Skin epidermis (tissue), 12 donors: ENCODE data around the gene COL4A6.
"Not testable (repeated sequence)": the region's sequence is repeated elsewhere in the genome, so short reads cannot be mapped to it uniquely, and the experiment has no call there.

Experiments used
- H3K27ac ChIP-seq, 21 experiments: fragments of 200-600 bp; sonication (generic) in 11 of 21; one replicate each; pipeline ENCODE4 v1.5.0; 2020; ENCODE audit warnings: mild to moderate bottlenecking in 3 of 21, inconsistent platforms in 2 of 21, moderate library complexity in 2 of 21
- H3K4me3 ChIP-seq, 7 experiments: fragments of 200-600 bp; sonication (generic) in 2 of 7; one replicate each; pipeline ENCODE4 v1.5.0; 2020; ENCODE audit warnings: inconsistent platforms in 2 of 7, mild to moderate bottlenecking in 2 of 7, moderate library complexity in 1 of 7

COL4A6 gene

GRCh38 chrX:108438110-108438623 is at the start of gene COL4A6:
Gene COL4A6, minus strand, starts transcription at chrX:108438422. Its CDS starts 226 bp downstream, at chrX:108438196.
- Histone ChIP-seq H3K27ac (peak within 1 kb of the TSS in 1 of 21 experiments; percentile 80), H3K4me3 (peak within 1 kb of the TSS in 5 of 7 experiments; percentile 16 to 49 (median 33))

GRCh38 chrX:108485960-108486359 is 47.7 kb upstream of the COL4A6 start:
- Histone ChIP-seq H3K4me3 (no peak overlapping the region), H3K27ac (no peak overlapping the region)

GRCh38 chrX:108484251-108484650 is 46.0 kb upstream of the COL4A6 start:
- Histone ChIP-seq H3K4me3 (no peak overlapping the region), H3K27ac (no peak overlapping the region)

GRCh38 chrX:108481528-108481927 is 43.3 kb upstream of the COL4A6 start:
- not testable (repeated sequence) for H3K4me3 ChIP-seq, H3K27ac ChIP-seq

GRCh38 chrX:108473979-108474378 is 35.8 kb upstream of the COL4A6 start:
- no peak overlapping the region for H3K27ac ChIP-seq

GRCh38 chrX:108468486-108468885 is 30.3 kb upstream of the COL4A6 start:
- no peak overlapping the region for H3K27ac ChIP-seq
- no peak overlapping the region for H3K4me3 ChIP-seq

More at GRCh38 chrX:108473979-108474378, 35.8 kb upstream of the COL4A6 start:
- no peak overlapping the region for H3K4me3 ChIP-seq

GRCh38 chrX:108464604-108465003 is 26.4 kb upstream of the COL4A6 start:
- Histone ChIP-seq H3K4me3 (no peak overlapping the region), H3K27ac (no peak overlapping the region)

- Histone ChIP-seq H3K27ac (no peak overlapping the region), H3K4me3 (no peak overlapping the region)
These were observed 18.8 kb upstream of the COL4A6 start for GRCh38 chrX:108456971-108457477.

- Histone ChIP-seq H3K27ac (no peak overlapping the region), H3K4me3 (no peak overlapping the region)
These were observed 15.6 kb upstream of the COL4A6 start for GRCh38 chrX:108453841-108454240.

GRCh38 chrX:108447303-108447702 is 9.1 kb upstream of the COL4A6 start:
- H3K4me3 ChIP-seq: no peak overlapping the region
- H3K27ac ChIP-seq: no peak overlapping the region

- Histone ChIP-seq H3K27ac (no peak overlapping the region), H3K4me3 (no peak overlapping the region)
These were observed 4.8 kb upstream of the COL4A6 start for GRCh38 chrX:108442901-108443464.

- Histone ChIP-seq H3K27ac (peak overlapping the region in 18 of 21 experiments; percentile 12 to 82 (median 45)), H3K4me3 (peak overlapping the region; percentile 16 to 49 (median 33))
These were observed 1.9 kb upstream of the COL4A6 start for GRCh38 chrX:108439961-108440696.

- H3K27ac ChIP-seq: peak within 1 kb of the TSS in 18 of 21 experiments; percentile 12 to 82 (median 45)
- peak within 1 kb of the TSS; percentile 16 to 49 (median 33) for H3K4me3 ChIP-seq
These were observed 1.3 kb upstream of the COL4A6 start, which contains the start of gene COL4A5 for GRCh38 chrX:108439426-108439942. Gene COL4A5, plus strand, starts transcription at chrX:108439838. Its CDS starts 288 bp downstream, at chrX:108440126.

- H3K4me3 ChIP-seq: peak overlapping the region in 5 of 7 experiments; percentile 4 to 34 (median 21)
- no peak overlapping the region for H3K27ac ChIP-seq
These were observed 693 bp downstream of the COL4A6 start for GRCh38 chrX:108437349-108438109.

GRCh38 chrX:108435261-108435660 is 3.0 kb downstream of the COL4A6 start:
- Histone ChIP-seq H3K27ac (no peak overlapping the region), H3K4me3 (no peak overlapping the region)

- no peak overlapping the region for H3K27ac ChIP-seq
- H3K4me3 ChIP-seq: no peak overlapping the region
These were observed 12.0 kb downstream of the COL4A6 start for GRCh38 chrX:108426262-108426661.

GRCh38 chrX:108420481-108420880 is 17.7 kb downstream of the COL4A6 start:
- H3K27ac ChIP-seq: no peak overlapping the region

GRCh38 chrX:108419401-108419800 is 18.8 kb downstream of the COL4A6 start:
- Histone ChIP-seq H3K4me3 (no peak overlapping the region), H3K27ac (no peak overlapping the region)

More at GRCh38 chrX:108420481-108420880, 17.7 kb downstream of the COL4A6 start:
- no peak overlapping the region for H3K4me3 ChIP-seq

- H3K4me3 ChIP-seq: no peak overlapping the region
- no peak overlapping the region for H3K27ac ChIP-seq
These were observed 21.0 kb downstream of the COL4A6 start for GRCh38 chrX:108417257-108417656.

- Histone ChIP-seq H3K27ac (no peak overlapping the region), H3K4me3 (no peak overlapping the region)
These were observed 22.3 kb downstream of the COL4A6 start for GRCh38 chrX:108415891-108416290.
